Glomerular visceral epithelial cell (primary cell): ENCODE results near the gene ELL2.
"Not testable (repeated sequence)": the region's sequence is repeated elsewhere in the genome, so short reads cannot be mapped to it uniquely, and the experiment has no call there.

ENCODE experiments used
- DNase-seq: peaks from one replicate; pipeline ENCODE4 v3.0.0-alpha.2; 2016; ENCODE audit errors: extremely low spot score

ELL2 gene

GRCh38 chr5:95907740-95908706 lies 53.6 kb downstream of the ELL2 start:
- DNase-seq, result no peak

DNA sequence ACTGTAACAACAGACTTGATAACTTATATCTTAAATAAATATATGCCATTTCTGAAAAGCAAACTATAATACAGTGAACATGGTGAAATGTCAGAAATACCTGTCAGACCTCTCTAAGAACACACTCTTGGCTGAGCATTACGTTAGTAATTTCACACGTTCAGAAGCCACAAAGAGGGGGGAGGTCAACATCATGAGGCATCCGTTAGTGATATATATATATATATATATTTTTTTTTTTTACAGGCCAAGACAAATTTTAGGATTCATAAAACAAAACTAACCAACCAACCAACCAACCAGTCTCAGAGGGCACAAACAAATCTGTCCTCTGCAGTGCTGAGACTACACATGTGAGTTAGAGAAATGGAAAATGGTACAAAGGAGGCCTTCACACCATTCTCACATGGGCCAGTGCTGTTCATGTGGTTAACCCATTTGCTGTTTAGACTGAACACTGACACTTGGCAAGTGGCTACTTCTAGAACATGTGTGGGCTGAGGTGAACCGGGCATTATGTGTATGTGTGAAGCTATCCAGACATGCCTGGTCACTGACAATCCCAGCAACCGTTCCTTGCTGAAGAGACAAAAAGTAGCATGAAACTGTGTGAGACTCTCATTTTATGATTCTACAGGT lies 54.5 kb downstream of the ELL2 start:
- DNase-seq, result no peak

- DNase-seq, result not testable (repeated sequence)
Measured at GRCh38 chr5:95906398-95906797, 55.3 kb downstream of the ELL2 start.

GRCh38 chr5:95904827-95905226 lies 56.8 kb downstream of the ELL2 start:
- no peak for DNase-seq

DNA sequence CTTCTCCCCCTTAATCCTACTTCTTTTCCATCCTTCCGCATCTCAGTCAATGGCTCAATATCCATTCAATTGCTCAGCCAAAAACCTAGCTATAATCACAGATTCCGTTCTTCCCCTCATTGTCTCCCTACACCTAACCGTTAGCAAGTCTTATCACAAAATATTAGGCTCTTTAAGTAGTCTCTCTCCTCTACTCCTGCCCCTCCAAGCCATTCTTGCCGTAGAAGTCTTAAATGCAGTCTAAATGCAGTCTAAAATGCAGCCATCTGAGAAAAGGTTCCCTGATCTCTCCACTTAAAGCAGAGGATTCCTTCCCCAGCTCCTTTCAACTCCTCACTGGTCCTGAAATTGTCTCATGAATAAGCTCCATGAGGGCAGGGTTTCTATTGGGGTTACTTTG lies 57.8 kb downstream of the ELL2 start:
- DNase-seq, result no peak

DNA sequence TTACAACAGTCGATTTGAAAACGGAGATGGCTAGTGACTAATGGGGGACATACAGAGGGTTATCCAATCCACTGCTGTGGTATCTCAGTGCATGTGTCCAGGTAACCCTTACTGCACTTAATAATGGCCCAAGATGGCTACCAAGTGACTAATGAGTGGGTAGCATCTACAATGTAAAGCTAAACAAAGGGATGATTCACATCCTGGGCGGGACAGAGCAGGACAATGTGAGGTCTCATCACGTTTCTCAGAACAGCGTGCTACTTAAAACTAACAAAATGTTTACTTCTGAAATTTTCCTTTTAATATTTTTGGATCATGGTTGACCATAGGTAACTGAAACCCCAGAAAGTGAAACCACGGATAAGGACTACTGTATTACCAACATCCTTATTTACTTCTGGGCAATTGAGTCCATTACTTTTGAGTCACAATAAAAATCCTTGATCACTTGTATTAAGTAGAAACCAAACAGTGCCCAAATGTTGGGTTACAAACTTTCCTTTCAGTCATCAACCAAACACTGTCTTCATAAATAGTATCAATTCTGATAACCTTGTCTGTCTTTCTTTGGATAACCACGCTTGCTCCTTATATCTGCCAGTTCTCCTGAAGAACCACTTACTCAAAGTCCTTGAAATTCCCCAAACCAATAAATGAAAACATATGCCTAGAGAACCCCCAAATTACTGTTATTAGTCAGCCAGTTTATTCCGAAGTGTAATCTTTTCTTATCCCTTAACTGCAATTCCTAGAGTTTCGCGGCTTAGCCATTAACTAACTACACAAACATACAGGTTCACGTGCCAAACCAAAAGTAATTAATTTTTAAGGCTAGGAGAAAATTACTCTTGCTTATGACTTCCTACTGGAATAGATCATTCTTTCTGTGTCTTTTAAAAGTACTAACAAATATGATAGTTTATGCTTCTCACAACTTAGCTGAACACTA lies 59.7 kb downstream of the ELL2 start:
- DNase-seq, result peak; percentile 60

DNA sequence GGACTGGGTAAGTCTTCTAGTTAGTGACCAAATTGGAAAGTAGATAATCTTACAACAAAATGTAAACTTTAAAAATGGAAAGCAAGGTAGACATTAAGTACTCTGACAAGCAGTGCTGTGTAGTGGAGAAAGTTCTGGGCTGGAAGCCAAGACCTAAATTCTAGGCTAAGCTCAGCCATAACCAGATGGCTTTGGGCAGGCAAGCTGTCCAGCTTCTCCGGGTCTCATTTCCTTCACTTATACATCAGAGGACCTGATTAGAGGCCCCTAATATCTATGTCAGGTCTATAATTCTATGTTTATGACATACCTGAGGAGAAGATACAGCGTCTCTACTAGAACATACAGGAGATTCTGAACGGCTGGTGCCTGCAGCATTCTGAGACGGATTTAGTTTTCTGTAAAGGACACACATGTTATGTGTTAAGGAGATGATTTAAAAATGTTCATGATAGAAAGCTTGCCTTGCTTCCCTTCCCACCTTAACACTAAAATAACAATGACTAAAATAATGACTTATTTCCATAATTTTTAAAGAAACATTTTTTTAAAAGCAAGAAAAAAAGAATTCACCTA lies 61.2 kb downstream of the ELL2 start:
- no peak for DNase-seq

GRCh38 chr5:95899829-95900228 lies 61.8 kb downstream of the ELL2 start:
- no peak for DNase-seq

DNA sequence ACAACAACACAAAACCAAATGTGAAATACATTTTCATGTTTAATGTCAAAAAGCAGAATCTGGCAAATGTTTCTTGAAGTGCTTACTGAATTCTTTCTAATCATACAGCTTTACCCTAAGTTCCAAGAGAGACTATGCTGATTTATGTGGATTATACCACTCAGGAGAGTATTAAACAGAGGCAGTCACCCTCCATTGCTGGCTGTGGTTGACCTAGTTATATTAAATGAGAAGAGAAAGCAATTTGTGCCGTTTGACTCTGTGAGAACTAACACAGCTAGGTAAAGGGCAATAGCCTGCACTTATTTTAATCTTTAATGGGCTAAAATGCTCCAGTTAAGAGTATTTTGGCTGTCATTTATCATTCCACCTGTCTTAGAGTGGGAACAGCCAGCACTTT lies 62.6 kb downstream of the ELL2 start:
- DNase-seq, result no peak

GRCh38 chr5:95895771-95896170 lies 65.9 kb downstream of the ELL2 start:
- DNase-seq, result no peak

GRCh38 chr5:95895251-95895650 lies 66.4 kb downstream of the ELL2 start:
- no peak for DNase-seq

DNA sequence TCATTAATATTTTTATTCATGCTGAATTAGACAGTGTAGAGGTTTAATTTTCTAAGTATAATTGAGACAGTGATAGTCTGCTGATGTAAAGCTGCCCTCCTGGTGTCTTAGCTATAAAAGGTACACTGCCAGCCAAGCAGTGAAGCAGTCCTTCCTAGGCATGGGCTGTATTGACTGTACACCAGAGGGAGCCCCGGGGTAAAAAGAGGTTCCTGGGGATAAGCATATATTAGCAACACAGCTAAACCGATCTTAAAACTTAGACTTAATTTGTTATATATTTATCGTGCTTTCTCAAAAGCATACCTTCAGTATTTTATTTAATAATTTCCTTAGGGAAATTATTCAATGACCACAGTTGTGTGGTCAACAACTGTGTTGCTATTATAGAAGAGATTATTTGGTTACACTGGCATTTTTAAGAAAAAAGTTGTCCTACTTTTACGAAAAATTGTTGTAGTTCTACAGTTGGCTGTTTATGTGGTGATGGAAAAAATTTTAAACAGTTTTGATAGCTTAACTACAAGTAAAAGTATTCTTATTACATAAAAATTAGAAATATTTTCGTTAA lies 68.8 kb downstream of the ELL2 start:
- peak; percentile 58 for DNase-seq

DNA sequence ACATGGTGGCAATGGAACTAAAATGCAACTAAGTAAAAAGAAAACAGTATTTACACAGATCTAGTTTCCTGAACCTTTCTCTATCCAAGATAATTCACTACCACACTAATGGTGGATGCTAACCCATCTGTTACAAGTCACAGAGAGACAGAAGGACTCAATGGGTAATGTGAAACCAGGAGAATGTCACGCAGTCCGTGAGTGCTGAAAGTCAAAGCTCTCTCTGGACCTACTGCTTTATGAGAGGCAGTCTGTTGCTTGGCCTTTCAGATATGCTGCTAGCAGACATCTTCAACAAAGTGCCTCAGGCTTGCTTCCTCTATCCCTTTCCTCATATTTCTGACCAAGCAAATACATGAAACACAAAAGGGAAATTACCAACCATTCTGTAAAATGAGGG lies 70.2 kb downstream of the ELL2 start:
- DNase-seq, result no peak

GRCh38 chr5:95889076-95889475 lies 72.6 kb downstream of the ELL2 start:
- DNase-seq, result no peak

DNA sequence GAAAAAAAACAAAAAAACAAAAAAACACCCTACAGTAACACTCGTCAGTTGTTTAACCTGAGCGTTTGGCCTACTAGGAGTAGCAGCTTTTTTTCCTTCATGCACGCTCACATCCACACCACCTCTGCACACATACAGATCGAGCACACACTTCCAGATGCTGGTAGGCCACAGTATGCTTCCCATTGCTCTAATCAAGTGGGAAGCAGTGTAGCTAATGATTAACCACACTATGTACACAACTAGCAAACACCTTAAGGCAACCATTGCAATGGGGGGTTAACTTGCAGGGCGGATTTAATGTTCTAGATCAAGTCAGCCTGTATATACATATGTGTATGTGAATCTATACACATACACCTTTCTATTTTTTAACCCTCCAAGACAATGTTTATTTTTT lies 73.7 kb downstream of the ELL2 start:
- DNase-seq, result no peak

GRCh38 chr5:95886340-95887044 lies 75.2 kb downstream of the ELL2 start:
- no peak for DNase-seq

GRCh38 chr5:95884511-95884910 lies 77.1 kb downstream of the ELL2 start:
- DNase-seq, result no peak

GRCh38 chr5:95884017-95884325 lies 77.7 kb downstream of the ELL2 start:
- peak; percentile 51 for DNase-seq

- no peak for DNase-seq
Measured at GRCh38 chr5:95883185-95884016, 78.2 kb downstream of the ELL2 start.

DNA sequence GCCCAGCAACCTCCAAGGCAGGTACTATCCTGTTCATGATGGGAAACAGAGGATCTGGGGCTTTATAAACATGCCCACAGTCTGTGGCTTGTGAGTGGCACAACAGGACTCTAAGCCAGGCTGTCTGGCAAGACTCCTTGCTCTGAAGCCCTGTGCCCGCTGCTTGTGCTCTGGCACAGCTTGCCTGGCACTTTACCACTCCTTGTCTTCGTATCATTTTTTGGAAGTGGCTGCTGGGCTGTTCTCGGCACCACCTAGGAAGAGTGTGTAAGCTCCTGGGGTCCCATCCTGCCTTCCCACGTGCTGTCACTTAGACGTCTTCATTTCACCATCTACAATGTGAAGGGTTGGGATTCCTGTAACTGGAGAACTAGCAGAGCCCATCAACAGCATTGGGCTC lies 79.8 kb downstream of the ELL2 start:
- no peak for DNase-seq
